ENCODE results near the gene BPIFB2. TPM values are rescaled to one million over a fixed set of nuclear protein-coding genes. Genes with fewer than 3 reads are reported as not detected.

The BPIFB2 gene
- polyA plus RNA-seq, 1 experiment = not detected

DNA sequence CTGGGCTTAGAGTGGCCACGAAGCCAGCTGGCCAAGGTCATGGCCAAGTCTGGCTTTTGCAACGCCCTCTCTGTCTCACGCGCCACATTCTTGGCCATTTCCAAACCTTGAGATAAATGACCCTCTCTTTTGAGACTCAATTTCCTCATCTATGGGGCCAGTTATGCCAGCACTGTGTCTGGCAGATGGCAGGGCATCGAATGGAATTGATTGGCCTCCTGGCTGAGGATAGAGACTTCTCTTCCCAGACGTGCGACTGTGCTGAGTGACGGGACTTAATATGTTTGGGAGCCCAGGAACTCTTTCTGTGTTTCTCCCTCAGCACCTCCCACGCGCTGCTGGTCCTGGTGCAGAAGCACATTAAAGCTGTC, 7.6 kb downstream of the BPIFB2 start:
- ChIA-PET CTCF (no interaction called here), POLR2A (no interaction called here)
- TF ChIP-seq, protein P1, sequence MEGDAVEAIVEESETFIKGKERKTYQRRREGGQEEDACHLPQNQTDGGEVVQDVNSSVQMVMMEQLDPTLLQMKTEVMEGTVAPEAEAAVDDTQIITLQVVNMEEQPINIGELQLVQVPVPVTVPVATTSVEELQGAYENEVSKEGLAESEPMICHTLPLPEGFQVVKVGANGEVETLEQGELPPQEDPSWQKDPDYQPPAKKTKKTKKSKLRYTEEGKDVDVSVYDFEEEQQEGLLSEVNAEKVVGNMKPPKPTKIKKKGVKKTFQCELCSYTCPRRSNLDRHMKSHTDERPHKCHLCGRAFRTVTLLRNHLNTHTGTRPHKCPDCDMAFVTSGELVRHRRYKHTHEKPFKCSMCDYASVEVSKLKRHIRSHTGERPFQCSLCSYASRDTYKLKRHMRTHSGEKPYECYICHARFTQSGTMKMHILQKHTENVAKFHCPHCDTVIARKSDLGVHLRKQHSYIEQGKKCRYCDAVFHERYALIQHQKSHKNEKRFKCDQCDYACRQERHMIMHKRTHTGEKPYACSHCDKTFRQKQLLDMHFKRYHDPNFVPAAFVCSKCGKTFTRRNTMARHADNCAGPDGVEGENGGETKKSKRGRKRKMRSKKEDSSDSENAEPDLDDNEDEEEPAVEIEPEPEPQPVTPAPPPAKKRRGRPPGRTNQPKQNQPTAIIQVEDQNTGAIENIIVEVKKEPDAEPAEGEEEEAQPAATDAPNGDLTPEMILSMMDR (IDR thresholded peaks at IDR 0.05; ENCODE audit: insufficient read depth, low read depth, low read length) = no peak
- no peaks in the 10 kb centered on the region; the same call in 1 of the 2 replicates for H3K27me3 ChIP-seq (ENCODE audit: control insufficient read depth, insufficient read depth, low read length)
- H3K36me3 ChIP-seq (ENCODE audit: control insufficient read depth, insufficient read depth, low read length) = no peaks in the 10 kb centered on the region
- H3K4me3 ChIP-seq (ENCODE audit: low read depth, low read length) = no peak overlapping the region
- DNase-seq (ENCODE audit: low read depth) = no peak

DNA sequence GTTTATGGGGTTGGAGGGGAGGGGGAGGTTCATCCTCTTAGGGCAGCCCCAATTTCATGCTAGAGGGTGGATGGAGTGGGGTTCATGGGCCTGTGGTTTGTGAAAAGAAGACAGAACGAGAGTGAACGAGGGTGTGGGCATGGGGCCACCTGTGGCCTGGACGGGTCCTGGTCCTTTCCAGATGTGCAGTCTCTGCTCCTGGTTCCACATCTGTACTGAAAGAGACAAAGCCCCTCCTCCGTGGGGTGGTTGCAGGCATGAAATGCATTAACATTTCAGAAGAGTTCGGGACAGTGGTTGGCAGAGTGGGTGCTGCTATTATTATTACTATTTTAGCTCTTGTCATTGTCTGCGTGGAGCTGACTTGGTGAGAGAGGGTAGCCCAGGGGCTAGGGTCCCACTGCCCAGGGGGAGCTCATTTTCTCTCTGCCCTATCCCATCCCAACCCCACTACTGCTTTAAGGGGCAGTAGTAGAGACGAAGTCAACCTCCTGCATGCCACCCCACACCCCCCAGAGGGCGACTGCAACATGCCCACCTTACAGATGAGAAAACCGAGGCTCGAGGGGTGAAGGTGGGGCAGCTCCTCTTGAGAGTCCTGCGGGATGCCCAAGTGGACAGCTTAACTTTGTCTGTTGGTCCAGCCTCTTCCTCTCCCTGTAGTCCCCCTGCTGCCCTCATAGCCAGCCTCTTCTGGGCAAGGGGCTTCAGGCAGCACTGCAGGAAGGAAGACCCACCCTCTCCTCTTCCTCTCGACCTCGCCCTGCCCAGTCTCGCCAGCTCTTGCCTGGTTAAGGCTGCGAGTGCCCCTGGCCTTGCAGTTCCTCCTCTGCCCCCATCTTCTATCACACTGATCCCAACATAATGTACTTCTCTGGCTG, 8.4 kb downstream of the BPIFB2 start:
- ChIA-PET CTCF (no interaction called here), POLR2A (no interaction called here)
- no peak for DNase-seq (ENCODE audit: low read depth)
- Histone ChIP-seq H3K36me3 (ENCODE audit: control insufficient read depth, insufficient read depth, low read length) (no peaks in the 10 kb centered on the region), H3K27me3 (ENCODE audit: control insufficient read depth, insufficient read depth, low read length) (no peaks in the 10 kb centered on the region; the same call in 1 of the 2 replicates), H3K4me3 (ENCODE audit: low read depth, low read length) (no peak overlapping the region)
- TF ChIP-seq, protein P1 (IDR thresholded peaks at IDR 0.05; ENCODE audit: insufficient read depth, low read depth, low read length) = no peak

DNA sequence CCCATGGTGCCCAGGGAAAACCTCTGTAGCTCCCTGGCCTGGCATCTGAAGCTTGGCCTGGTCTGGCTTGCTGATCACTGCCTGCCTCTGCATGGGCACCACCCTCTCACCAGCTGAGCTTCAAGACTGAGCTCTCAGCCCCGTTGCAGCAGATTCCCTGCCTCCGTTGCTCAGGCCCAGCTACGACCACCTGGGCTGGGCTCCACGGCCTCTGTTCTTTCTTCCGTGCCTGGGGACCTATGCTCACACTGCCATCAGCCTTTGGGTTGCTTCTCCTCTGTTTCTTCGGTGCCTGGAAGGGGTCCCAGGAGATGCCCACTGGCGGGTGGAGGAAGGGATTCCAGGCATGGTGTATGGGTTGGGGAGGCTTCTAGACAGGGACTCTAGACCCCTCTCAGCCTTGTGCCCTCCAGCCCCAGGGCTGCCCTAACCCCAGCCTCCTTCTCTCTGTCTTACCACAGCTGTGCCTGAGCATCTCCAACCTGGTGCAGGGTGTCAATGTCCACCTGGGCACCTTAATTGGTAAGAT, 9.1 kb downstream of the BPIFB2 start:
- CTCF ChIA-PET = no interaction called here
- DNase-seq (ENCODE audit: low read depth) = no peak
- H3K4me3 ChIP-seq (ENCODE audit: low read depth, low read length) = no peak overlapping the region
- POLR2A ChIA-PET = no interaction called here
- no peaks in the 10 kb centered on the region; the same call in 1 of the 2 replicates for H3K27me3 ChIP-seq (ENCODE audit: control insufficient read depth, insufficient read depth, low read length)
- TF ChIP-seq, protein P1 (IDR thresholded peaks at IDR 0.05; ENCODE audit: insufficient read depth, low read depth, low read length) = no peak
- H3K36me3 ChIP-seq (ENCODE audit: control insufficient read depth, insufficient read depth, low read length) = no peaks in the 10 kb centered on the region

DNA sequence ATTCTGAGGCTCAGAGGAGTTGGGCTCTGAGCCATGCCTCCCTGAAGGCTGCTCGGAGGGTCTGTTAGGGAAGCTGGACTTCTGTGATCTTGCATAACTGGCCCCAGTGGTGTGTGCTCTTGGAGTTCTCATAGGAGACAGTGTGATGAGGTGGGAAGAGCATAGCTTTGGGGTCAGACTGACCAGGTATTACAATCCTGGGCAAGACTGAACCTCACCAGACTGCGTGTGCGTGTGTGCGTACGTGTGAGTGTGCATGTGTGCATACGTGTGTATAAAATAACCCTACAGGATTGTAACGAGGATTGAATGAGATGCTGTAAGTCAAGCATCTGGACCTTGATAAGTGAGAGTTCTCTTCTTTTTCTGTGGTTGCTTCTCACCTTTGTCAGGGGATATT, 10.0 kb downstream of the BPIFB2 start:
- TF ChIP-seq, protein P1 (IDR thresholded peaks at IDR 0.05; ENCODE audit: insufficient read depth, low read depth, low read length) = no peak
- no peak for DNase-seq (ENCODE audit: low read depth)
- Histone ChIP-seq H3K36me3 (ENCODE audit: control insufficient read depth, insufficient read depth, low read length) (no peaks in the 10 kb centered on the region), H3K27me3 (ENCODE audit: control insufficient read depth, insufficient read depth, low read length) (no peaks in the 10 kb centered on the region; the same call in 1 of the 2 replicates), H3K4me3 (ENCODE audit: low read depth, low read length) (no peak overlapping the region)
- ChIA-PET POLR2A (no interaction called here), CTCF (no interaction called here)

DNA sequence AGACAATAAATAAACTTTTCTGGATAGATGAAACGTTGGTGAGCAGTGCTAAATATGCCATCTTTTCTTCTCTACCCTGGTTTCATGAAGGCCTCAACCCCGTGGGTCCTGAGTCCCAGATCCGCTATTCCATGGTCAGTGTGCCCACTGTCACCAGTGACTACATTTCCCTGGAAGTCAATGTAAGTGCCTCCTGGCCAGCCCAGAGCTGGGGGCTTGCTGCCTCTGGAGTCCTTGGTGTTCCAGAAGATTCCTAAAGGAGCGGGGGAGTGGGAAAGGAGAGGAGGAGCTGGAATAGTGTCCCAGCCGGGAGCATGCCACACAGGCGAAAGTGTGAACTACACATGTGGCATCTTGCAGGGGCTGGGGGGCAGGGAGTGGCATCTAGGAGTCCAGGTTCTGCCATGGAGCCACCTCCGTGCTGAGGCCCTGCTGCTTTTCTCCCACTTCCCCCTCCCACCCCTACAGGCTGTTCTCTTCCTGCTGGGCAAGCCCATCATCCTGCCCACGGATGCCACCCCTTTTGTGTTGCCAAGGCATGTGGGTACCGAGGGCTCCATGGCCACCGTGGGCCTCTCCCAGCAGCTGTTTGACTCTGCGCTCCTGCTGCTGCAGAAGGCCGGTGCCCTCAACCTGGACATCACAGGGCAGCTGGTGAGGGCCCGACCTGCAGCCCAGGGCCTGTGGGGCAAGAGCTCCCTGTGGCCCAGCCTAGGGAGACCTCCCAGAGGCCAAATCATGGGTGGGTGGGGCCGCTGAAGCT, 10.8 kb downstream of the BPIFB2 start:
- H3K27me3 ChIP-seq (ENCODE audit: control insufficient read depth, insufficient read depth, low read length) = no peaks in the 10 kb centered on the region; the same call in 1 of the 2 replicates
- TF ChIP-seq, protein P1 (IDR thresholded peaks at IDR 0.05; ENCODE audit: insufficient read depth, low read depth, low read length) = no peak
- DNase-seq (ENCODE audit: low read depth) = no peak
- no peaks in the 10 kb centered on the region for H3K36me3 ChIP-seq (ENCODE audit: control insufficient read depth, insufficient read depth, low read length)
- H3K4me3 ChIP-seq (ENCODE audit: low read depth, low read length) = no peak overlapping the region
- ChIA-PET CTCF (no interaction called here), POLR2A (no interaction called here)

Measured in BJ (cell line).